Nephron (organoid): ENCODE measurements around the gene PHOX2A.

Source experiments
- H3K27ac Mint-ChIP-seq, 3 experiments: 2 replicates each; pipeline ENCODE4 v1.8.0; 2020; ENCODE audit warnings: mixed read lengths in 3 of 3, mild to moderate bottlenecking in 2 of 3, moderate library complexity in 1 of 3
- H3K27me3 Mint-ChIP-seq: 2 replicates; pipeline ENCODE4 v1.8.0; 2021; ENCODE audit warnings: low read depth, mild to moderate bottlenecking, moderate library complexity, mixed read lengths
- H3K36me3 Mint-ChIP-seq: 2 replicates; pipeline ENCODE4 v1.8.0; 2020; ENCODE audit warnings: low read depth, mixed read lengths
- H3K4me1 Mint-ChIP-seq: 2 replicates; pipeline ENCODE4 v1.8.0; 2020; ENCODE audit warnings: mixed read lengths
- H3K4me3 Mint-ChIP-seq, 3 experiments: 2 replicates each; pipeline ENCODE4 v1.8.0; 2020; ENCODE audit warnings: mild to moderate bottlenecking in 3 of 3, mixed read lengths in 3 of 3, moderate library complexity in 2 of 3
- H3K9me3 Mint-ChIP-seq: 2 replicates; pipeline ENCODE4 v1.8.0; 2020; ENCODE audit warnings: mixed read lengths
- CTCF ChIP-seq, 3 experiments: fragments of 200-600 bp; sonication (generic); IDR thresholded peaks; one replicate each; pipeline ENCODE4 v1.5.0; 2021; ENCODE audit warnings: antibody characterized with exemption in 3 of 3; ENCODE audit not compliant: unreplicated experiment in 3 of 3

Gene PHOX2A

GRCh38 chr11:72236774-72237111 is 7.2 kb downstream of the PHOX2A start:
- peaks cover 40% of the 10 kb centered on the region for H3K4me1 Mint-ChIP-seq
- peaks cover 31% of the 10 kb centered on the region for H3K27me3 Mint-ChIP-seq
- peaks cover 43% of the 10 kb centered on the region for H3K36me3 Mint-ChIP-seq
- peak overlapping the region in 1 of 3 experiments; percentile 40 for H3K27ac Mint-ChIP-seq
- H3K9me3 Mint-ChIP-seq, result no peaks in the 10 kb centered on the region
- no peak for TF ChIP-seq CTCF (IDR thresholded peaks at IDR 0.05; ENCODE audit: unreplicated experiment in 3 of 3)
- H3K4me3 Mint-ChIP-seq, result no peak overlapping the region

DNA sequence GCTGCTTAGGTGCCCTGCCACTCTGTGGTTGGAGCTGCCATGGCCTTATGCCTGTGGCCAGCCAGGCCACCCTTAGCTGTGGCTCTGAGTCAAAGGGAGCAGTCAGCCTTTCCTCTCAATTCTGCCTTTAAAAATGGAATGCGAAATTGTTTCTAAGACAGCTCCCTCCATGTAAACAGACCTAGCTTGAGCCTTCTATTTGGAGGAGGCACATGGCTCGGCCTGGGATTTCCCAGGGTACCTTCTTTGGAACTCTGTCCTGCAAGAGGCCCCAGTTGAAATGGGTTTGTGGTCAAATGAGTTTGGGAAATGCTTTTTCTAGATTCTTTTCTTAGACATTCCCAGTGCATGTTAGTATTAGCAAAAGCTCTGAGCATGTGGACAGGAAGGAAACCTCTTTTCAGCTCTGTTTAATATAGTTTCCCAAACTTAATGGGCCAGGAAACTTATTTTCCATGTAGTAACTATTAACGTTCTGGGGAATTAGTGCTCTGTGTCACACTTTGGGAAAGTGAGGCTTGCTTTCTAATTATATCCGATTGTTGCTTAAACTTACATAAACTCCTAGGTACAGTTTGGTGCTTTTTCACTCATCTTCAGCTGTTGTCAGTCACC is 7.8 kb downstream of the PHOX2A start:
- no peak for TF ChIP-seq CTCF (IDR thresholded peaks at IDR 0.05; ENCODE audit: unreplicated experiment in 3 of 3)
- H3K9me3 Mint-ChIP-seq, result no peaks in the 10 kb centered on the region
- no peak overlapping the region for H3K4me3 Mint-ChIP-seq
- H3K27ac Mint-ChIP-seq, result peak overlapping the region in 1 of 3 experiments; percentile 40
- H3K36me3 Mint-ChIP-seq, result peaks cover 48% of the 10 kb centered on the region
- peaks cover 43% of the 10 kb centered on the region for H3K4me1 Mint-ChIP-seq
- H3K27me3 Mint-ChIP-seq, result peaks cover 26% of the 10 kb centered on the region

DNA sequence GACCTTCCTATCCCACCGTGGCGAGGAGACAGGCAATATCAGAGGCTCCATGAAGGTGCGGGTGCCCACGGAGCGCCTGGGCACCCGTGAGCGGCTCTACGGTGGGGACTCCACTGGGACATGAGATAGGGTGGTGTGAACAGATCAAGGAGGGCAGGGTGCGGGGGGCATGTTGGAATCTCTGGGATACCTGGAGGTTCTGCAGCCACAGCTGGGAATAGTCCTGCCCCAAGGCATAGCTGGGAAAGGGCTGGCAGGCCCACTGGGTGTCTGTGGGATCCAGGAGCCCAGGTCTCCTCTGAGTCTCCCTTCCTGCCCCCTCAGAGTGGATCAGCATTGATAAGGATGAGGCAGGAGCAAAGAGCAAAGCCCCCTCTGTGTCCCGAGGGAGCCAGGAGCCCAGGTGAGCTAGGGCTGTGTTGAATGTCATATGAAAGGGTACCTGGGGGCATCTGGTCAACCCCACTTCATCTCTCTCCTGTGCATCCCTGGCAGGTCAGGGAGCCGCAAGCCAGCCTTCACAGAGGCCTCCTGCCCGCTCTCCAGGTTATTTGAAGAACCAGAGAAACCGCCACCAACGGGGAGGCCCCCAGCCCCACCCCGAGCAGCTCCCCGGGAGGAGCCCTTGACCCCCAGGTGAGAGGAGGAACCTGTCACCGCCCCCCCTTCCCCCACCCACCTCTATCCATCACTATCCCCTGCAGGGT is 8.5 kb downstream of the PHOX2A start:
- H3K9me3 Mint-ChIP-seq, result no peaks in the 10 kb centered on the region
- peaks cover 54% of the 10 kb centered on the region for H3K36me3 Mint-ChIP-seq
- no peak overlapping the region for H3K4me3 Mint-ChIP-seq
- no peak for TF ChIP-seq CTCF (IDR thresholded peaks at IDR 0.05; ENCODE audit: unreplicated experiment in 3 of 3)
- no peak overlapping the region for H3K27ac Mint-ChIP-seq
- peaks cover 45% of the 10 kb centered on the region for H3K4me1 Mint-ChIP-seq
- H3K27me3 Mint-ChIP-seq, result peaks cover 19% of the 10 kb centered on the region

DNA sequence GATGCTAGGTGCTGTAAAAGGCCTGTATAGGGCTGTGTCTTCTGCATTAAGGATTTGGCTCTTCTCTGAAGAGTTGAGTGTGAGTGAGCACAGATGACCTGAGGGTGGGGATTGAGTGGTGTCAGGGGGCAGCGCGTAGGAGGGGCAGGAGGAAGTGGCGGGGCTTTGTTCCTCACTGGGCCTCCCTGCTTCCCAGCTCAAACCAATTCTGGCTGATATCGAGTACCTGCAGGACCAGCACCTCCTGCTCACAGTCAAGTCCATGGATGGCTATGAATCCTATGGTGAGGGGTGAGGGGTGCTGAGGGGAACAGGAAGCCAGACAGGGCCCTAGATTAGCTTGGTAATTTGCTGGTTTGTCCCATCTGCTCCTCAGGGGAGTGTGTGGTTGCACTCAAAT is 9.1 kb downstream of the PHOX2A start:
- peak overlapping the region in 2 of 3 experiments; percentile 6 to 7 for H3K27ac Mint-ChIP-seq
- no peak for TF ChIP-seq CTCF (IDR thresholded peaks at IDR 0.05; ENCODE audit: unreplicated experiment in 3 of 3)
- no peaks in the 10 kb centered on the region for H3K9me3 Mint-ChIP-seq
- peaks cover 14% of the 10 kb centered on the region for H3K27me3 Mint-ChIP-seq
- peaks cover 40% of the 10 kb centered on the region for H3K4me1 Mint-ChIP-seq
- peaks cover 57% of the 10 kb centered on the region for H3K36me3 Mint-ChIP-seq
- no peak overlapping the region for H3K4me3 Mint-ChIP-seq

DNA sequence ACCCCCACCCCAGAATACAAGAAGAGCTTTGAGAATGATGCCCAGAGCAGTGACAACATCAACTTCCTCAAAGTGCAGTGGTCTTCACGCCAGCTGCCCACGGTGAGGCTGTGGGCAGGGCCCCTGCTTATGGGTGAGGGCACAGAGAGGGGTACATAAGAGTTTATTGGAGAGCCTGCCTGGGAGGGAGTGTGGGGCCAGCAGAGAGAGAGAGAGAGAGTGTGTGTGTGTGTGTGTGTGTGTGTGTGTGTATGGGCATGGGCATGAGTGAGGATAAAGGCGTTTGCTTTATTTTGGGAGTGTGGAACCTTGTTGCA is 9.5 kb downstream of the PHOX2A start:
- peaks cover 61% of the 10 kb centered on the region for H3K36me3 Mint-ChIP-seq
- TF ChIP-seq CTCF (IDR thresholded peaks at IDR 0.05; ENCODE audit: unreplicated experiment in 3 of 3), result no peak
- peaks cover 12% of the 10 kb centered on the region for H3K27me3 Mint-ChIP-seq
- no peak overlapping the region for H3K4me3 Mint-ChIP-seq
- H3K9me3 Mint-ChIP-seq, result no peaks in the 10 kb centered on the region
- H3K4me1 Mint-ChIP-seq, result peaks cover 38% of the 10 kb centered on the region
- peak overlapping the region in 2 of 3 experiments; percentile 6 to 7 for H3K27ac Mint-ChIP-seq
